ENCODE results near the gene CHCHD5. TPM values are rescaled to one million over a fixed set of nuclear protein-coding genes. Genes with fewer than 3 reads are reported as not detected.
A peak's percentile ranks its signal among the peaks of the same experiment; 100 is the strongest.

CHCHD5 gene
- total RNA-seq, 4 donors from 2014 or later = 4.3 to 30.6 (median 17.9) TPM

DNA sequence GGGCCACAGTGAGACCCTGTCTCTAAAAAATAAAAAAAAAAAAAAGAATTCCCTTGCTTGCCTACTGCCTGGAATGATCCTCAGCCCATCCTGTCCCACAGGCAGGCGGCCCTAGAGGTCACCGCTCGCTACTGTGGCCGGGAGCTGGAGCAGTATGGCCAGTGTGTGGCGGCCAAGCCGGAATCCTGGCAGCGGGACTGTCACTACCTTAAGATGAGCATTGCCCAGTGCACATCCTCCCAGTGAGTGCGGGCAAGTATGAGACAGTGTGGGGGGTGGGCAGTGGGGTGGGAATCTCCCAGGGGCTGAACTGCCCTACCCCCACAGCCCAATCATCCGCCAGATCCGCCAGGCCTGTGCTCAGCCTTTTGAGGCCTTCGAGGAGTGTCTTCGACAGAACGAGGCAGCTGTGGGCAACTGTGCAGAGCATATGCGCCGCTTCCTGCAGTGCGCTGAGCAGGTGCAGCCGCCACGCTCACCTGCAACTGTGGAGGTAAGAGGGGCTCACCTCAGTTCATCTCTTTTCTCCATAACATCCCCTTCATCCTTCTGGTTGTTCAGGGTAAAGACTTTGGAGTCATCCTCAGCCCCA, 1.6 kb downstream of the CHCHD5 start:
- TF ChIP-seq CTCF (IDR thresholded peaks at IDR 0.05) (no peak), EP300 (IDR thresholded peaks at IDR 0.05) (no peak), POLR2A (IDR thresholded peaks at IDR 0.05) (no peak)
- H3K9me3 ChIP-seq = no peaks in the 10 kb centered on the region
- 95 to 97% methylated on average over 17 to 18 of the region's 18 CpGs for WGBS, 2 donors
- peaks cover 0 to 51% (median 0%) of the 10 kb centered on the region in 3 donors for H3K36me3 ChIP-seq
- peaks cover 0 to 38% (median 16%) of the 10 kb centered on the region in 4 donors for H3K4me1 ChIP-seq
- no peaks in the 10 kb centered on the region for H3K27me3 ChIP-seq
- DNase-seq (ENCODE audit: low spot score in 2 of 2) = no peak
- peak overlapping the region in 1 of 4 donors; percentile 98 for H3K27ac ChIP-seq
- no peak overlapping the region for H3K4me3 ChIP-seq

DNA sequence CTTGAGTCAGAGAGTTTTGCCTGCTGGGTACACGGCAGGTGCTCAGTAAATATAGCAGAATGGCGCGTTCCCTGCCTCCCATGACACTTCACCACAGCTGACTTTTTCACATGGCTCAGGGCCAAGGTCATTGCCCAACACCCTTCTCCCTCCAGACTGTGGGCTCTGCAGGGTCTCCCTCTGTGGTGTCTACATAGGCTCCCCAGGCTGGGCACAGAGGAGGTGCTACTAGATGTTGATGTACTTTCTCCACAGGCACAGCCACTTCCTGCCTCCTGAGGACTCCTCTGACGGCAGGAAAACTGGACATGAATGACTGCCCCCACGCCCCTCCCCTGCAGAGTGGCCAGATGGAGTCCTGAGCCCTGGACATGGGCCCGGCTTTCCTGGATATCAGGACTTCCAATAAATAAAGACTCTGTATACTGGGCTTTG, 4.2 kb downstream of the CHCHD5 start:
- 77 to 79% methylated on average over 4 to 6 of the region's 6 CpGs for WGBS, 2 donors
- TF ChIP-seq CTCF (IDR thresholded peaks at IDR 0.05) (no peak), POLR2A (IDR thresholded peaks at IDR 0.05) (no peak)
- no peak overlapping the region for H3K4me3 ChIP-seq
- no peaks in the 10 kb centered on the region for H3K27me3 ChIP-seq
- H3K36me3 ChIP-seq = peaks cover 0 to 70% (median 0%) of the 10 kb centered on the region in 3 donors
- DNase-seq (ENCODE audit: low spot score in 2 of 2) = no peak
- no peaks in the 10 kb centered on the region for H3K9me3 ChIP-seq
- peaks cover 0 to 21% (median 10%) of the 10 kb centered on the region in 4 donors for H3K4me1 ChIP-seq
- no peak overlapping the region for H3K27ac ChIP-seq

DNA sequence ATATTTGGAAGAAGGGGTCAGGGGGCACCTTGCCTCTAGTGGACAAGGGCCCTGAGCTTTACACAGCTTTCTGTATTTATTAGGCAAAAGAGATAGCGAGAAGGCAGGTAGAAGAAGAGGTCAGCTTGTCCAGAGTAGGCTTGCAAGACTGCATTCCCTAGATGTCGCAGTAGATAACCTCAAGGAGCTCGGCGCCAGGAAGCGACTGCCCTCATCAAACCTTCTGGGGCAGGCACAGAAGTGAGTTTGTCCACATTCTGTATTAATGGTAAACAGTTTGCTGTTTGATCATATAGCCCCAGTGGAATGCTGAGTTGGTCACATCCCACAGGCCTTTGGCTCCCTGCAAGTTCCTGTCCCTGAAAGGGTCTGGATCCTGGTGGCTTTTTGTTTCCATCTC, 7.0 kb downstream of the CHCHD5 start:
- no peaks in the 10 kb centered on the region for H3K9me3 ChIP-seq
- 86% methylated on average over 5 of the region's 5 CpGs for WGBS, 2 donors
- H3K36me3 ChIP-seq = peaks cover 0 to 74% (median 0%) of the 10 kb centered on the region in 3 donors
- TF ChIP-seq EP300 (IDR thresholded peaks at IDR 0.05) (no peak), CTCF (IDR thresholded peaks at IDR 0.05) (no peak), POLR2A (IDR thresholded peaks at IDR 0.05) (no peak)
- H3K27ac ChIP-seq = no peak overlapping the region
- no peaks in the 10 kb centered on the region for H3K27me3 ChIP-seq
- no peak overlapping the region for H3K4me3 ChIP-seq
- H3K4me1 ChIP-seq = peaks cover 0 to 1% (median 0%) of the 10 kb centered on the region in 4 donors
- DNase-seq (ENCODE audit: low spot score in 2 of 2) = no peak

DNA sequence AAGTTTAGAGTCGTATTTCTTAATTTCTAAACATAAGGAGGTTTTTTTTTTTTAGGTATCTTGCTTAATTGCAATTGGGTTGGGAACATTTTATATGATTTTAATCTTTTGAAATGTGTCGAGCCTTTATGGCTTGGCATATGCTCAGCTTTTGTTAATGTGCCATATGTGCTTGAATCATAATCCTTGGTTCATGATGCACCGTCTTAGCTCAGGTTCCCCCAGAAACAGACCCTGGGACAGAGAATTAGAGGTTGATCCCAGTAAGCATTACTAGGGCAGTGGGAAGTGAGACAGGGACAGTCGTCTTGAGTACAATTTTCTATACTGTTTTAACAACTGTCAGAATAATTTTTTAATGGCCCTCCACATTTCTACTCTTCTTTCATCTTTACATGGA, 9.3 kb downstream of the CHCHD5 start:
- 86 to 87% methylated on average over 4 of the region's 4 CpGs for WGBS, 2 donors
- H3K27ac ChIP-seq = no peak overlapping the region
- peaks cover 0 to 50% (median 0%) of the 10 kb centered on the region in 3 donors for H3K36me3 ChIP-seq
- no peaks in the 10 kb centered on the region for H3K27me3 ChIP-seq
- no peak overlapping the region for H3K4me3 ChIP-seq
- TF ChIP-seq POLR2A (IDR thresholded peaks at IDR 0.05) (no peak), CTCF (IDR thresholded peaks at IDR 0.05) (no peak), EP300 (IDR thresholded peaks at IDR 0.05) (no peak)
- no peak for DNase-seq (ENCODE audit: low spot score in 2 of 2)
- no peaks in the 10 kb centered on the region for H3K9me3 ChIP-seq
- H3K4me1 ChIP-seq = no peaks in the 10 kb centered on the region

- no peak for DNase-seq (ENCODE audit: low spot score in 2 of 2)
- TF ChIP-seq CTCF (IDR thresholded peaks at IDR 0.05) (no peak), EP300 (IDR thresholded peaks at IDR 0.05) (no peak)
- WGBS, 2 donors = 96 to 99% methylated on average over 10 of the region's 10 CpGs
- H3K27ac ChIP-seq = no peak overlapping the region
- peaks cover 0 to 13% (median 0%) of the 10 kb centered on the region in 3 donors for H3K36me3 ChIP-seq
- no peak overlapping the region for H3K4me3 ChIP-seq
- peaks cover 0 to 12% (median 5%) of the 10 kb centered on the region in 4 donors for H3K4me1 ChIP-seq
- H3K9me3 ChIP-seq = no peaks in the 10 kb centered on the region
- no peaks in the 10 kb centered on the region for H3K27me3 ChIP-seq
These were observed 13.3 kb downstream of the CHCHD5 start for GRCh38 chr2:112597537-112598322.

All from tibial nerve (tissue), 4 donors.